Stimulated activated CD8-positive, alpha-beta memory T cell treated with anti-CD3 and anti-CD28 coated beads, Interleukin-4, amount 100 ng/mL, for 48 hours (primary cell): Measurements from ENCODE around the gene C2orf81.
A peak's percentile ranks its signal among the peaks of the same experiment; 100 is the strongest.

Source experiments
- DNase-seq: peaks from one replicate; pipeline ENCODE4 v3.0.0-alpha.2; 2020

Gene C2orf81

DNA sequence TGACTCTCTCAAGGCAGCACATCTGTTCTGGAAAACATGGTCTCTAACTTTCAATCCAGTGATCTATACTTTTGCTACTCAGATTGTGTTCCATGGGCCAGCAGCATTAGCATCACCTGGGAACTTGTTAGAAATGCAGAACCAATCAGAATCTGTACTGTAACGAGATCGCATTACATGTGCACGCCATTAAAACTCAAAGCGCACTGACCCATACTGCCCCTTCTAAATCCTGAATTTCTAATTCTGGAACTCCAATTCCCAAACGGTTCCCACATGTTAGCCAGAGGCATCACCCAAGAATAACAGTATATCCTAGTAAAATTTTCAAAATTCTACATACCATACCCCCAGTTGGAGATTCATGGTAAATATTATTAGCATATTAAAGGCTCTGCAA, 30.8 kb downstream of the C2orf81 start:
- DNase-seq = no peak

- DNase-seq = no peak
Observed at GRCh38 chr2:74387346-74387745, 34.1 kb downstream of the C2orf81 start.

DNA sequence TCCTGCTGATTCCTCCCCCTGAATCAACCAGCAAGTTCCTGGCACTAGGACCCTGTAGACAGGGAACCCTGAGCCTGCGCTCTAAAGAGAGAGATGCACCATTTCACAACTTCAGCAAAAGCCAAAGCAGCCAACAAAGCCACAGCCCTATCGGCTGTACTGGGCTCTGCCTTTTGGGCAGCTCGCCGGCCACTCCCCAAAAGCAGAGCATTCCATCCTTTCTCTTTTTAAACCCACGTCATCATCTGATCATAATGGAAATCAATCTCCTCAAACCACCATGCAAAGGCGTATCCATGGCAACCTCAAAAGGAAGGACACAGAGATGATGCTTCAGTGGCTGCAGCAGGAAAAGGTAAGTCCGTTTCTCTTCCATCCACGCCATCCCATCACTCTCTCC, 36.0 kb downstream of the C2orf81 start:
- DNase-seq = no peak

DNA sequence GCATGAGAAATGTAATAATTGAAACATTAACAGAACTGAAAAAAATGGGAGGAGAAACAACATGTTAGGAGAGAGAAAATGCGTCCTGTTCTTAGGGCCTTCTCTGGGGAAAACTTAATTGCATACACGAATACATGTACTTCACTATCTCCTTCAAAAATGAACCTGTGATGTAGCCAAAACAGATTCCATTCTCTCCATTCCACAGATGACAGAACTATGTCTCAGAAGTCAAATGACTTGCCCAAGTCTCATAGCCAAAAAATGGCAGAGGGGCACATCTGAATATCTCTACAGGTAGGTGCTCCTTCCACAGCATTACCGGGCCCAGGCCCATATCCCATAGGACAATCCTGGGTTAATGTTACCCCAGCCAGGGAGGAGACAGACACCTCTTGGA, 37.4 kb downstream of the C2orf81 start:
- no peak for DNase-seq

GRCh38 chr2:74383254-74383653, 38.2 kb downstream of the C2orf81 start:
- no peak for DNase-seq

DNA sequence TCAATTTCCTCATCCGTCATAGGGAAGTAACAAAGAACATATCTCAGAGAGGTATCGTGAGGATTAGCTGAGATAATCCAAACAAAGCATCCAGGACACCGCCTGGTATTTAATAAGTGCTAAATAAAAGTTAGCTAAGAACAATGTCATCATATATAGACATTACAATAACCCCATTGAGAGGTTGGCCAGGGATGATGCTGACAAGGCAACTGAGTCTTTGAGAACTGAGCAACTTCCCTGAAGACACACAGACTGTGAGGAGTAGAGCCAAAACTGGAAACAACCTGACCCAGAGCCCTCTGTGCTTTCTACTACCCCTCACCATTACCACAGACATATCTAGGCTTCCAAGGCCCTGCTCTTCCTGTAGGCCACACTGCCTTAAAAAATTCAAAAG, 39.7 kb downstream of the C2orf81 start:
- DNase-seq = no peak

DNA sequence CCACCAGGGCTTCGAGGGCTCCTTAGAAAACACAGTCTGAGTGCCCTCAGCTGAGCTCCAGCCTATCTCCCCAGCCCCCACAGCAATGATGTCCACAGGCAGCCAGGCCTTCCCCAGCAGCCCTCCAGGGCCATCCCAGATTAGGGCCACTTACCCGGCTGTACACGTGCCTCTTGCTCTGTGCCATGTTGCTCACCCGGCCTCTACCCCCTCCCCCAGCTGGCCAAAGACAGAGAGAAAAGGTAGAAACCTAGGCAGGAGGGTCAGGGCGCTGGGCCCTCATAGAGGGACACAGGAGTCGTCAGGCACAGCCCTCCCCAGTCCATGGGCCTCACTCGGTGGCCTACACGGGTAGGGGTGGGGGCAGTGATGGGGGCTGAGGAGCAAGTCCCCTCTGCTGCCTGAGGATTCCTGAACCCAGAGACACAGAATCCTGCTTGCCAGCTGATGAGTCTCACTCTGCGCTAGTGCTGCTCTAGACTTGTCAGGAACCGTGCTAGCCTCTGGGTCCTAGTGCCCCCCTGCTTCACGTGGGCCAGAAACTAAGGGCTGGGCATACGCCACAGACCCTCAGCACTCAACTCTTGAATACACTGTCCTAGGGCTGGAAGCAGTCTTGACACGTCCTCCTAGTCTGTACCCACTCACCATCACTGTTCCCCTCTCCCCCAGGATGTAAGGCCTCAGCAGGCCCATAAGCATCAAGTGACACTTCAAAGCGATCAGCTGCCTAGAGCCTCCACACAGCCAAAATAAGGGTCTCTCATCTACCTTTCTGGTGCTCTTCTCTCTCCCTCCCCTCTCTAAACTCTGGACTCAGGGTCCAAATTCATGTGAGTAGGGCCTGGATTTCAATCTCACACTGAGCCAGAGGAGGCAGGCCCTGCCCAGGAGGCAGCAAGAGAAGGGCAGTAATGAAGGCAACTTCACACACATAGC, 41.3 kb downstream of the C2orf81 start, which contains the start of gene DCTN1:
DCTN1 (minus strand) TSS at position 461 of the 939 bp plus-strand sequence; CDS start at position 187, 274 bp downstream.
- peak; percentile 47 for DNase-seq

GRCh38 chr2:74378007-74378406, 43.4 kb downstream of the C2orf81 start:
- DNase-seq = no peak

DNA sequence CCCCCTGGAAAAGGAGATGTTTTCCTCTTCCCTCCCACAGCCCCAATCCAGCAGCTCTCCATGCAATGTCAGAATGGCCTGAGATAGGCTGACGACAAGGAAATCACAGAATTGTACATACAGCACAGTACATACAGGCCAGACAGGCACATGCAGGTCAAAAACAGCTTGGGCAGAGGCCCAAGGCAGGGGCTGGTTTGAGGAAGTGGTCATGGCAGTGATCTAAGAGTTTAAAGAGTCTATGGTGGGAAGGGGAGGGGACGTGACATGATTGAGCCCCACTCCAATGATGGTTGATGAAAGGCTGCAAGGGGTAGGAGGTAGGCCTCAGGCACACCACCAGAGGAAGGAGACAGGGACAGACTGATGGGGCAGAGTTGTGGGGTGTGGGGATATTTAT, 45.6 kb downstream of the C2orf81 start:
- no peak for DNase-seq

DNA sequence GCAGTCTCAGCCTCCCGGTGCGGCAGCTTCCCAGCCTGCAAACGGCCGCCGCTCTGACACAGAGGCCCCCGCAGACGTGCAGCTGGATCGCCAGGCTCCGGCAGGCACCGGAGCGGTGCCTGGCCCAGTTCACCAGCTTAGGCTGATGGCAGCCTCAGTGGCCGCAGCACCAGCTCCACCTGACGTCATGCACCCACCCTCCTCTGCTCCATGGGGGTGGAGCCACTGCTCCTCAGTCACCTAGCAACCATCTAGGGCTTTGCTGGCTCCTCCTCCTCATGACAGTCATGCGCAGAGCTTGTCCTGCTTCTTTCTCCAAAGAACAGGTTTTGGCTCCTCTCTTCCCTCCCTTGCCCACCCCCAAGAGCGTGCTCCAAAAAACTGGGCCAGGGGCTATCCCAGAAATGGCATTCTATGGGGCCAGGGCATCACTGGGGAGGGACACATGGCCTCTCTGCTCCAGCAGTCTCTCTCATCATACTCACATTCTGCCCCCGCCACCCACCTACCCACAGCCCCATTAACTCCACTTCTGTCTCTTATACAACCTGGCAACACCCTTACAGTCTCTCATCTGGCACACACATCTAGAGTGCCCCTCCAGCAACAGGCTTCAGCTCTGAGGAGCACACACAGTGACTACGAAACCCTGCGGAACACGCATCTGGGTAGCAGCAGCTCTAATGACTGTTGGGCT, 46.8 kb downstream of the C2orf81 start:
- no peak for DNase-seq

GRCh38 chr2:74373985-74374384, 47.4 kb downstream of the C2orf81 start:
- no peak for DNase-seq

GRCh38 chr2:74373221-74373676, 48.2 kb downstream of the C2orf81 start:
- DNase-seq = no peak

DNA sequence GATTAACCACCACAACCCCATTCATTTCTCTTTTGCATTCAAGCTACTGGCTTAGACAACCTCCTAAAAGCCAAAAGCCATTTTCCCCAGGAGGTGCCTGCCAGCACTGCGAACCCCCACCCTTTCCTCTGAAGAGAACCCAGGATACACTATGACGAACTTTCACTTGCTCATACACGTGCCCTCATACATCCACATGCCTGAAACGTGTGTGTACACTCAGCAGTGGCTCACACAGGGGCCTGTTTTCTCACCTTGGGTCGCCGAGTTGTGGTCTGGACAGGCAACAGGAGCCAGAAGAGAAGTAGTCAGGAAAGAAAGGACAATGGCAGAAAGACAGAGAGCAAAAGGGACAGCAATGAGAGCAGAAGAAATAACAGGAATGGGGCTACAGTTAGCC, 48.7 kb downstream of the C2orf81 start:
- DNase-seq = no peak

GRCh38 chr2:74371421-74371820, 50.0 kb downstream of the C2orf81 start:
- DNase-seq = no peak

- DNase-seq = no peak
Observed at GRCh38 chr2:74369976-74370375, 51.4 kb downstream of the C2orf81 start.

- DNase-seq = no peak
Observed at GRCh38 chr2:74368499-74368898, 52.9 kb downstream of the C2orf81 start.

- no peak for DNase-seq
Observed at GRCh38 chr2:74367789-74368188, 53.6 kb downstream of the C2orf81 start.

DNA sequence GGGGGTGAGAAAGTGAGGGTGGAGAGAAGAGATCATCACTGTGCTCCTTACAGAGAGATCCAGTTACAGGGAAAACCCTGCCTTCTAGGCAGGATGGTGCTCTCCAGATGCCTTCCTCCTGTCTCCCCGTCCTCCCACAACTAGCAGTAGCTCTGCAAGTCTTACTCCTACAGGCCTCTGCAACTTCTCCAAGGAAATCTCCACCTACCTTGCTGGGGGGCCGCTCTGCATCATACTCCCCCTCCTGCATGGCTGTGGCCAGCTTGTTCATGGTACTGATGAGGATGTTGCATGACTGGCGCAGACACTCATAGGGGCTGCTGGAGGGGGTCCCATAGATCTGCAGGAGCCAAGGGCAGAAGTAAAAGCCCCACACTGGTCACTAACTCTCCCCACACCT, 55.4 kb downstream of the C2orf81 start:
- DNase-seq = no peak

- no peak for DNase-seq
Observed at GRCh38 chr2:74364533-74365505, 56.6 kb downstream of the C2orf81 start.
